Measurements from ENCODE around the gene NISCH. TPM values are rescaled to one million over a fixed set of nuclear protein-coding genes. Genes with fewer than 3 reads are reported as not detected.

Gene NISCH
- 48.1 and 53.4 TPM in 2 replicates for total RNA-seq

DNA sequence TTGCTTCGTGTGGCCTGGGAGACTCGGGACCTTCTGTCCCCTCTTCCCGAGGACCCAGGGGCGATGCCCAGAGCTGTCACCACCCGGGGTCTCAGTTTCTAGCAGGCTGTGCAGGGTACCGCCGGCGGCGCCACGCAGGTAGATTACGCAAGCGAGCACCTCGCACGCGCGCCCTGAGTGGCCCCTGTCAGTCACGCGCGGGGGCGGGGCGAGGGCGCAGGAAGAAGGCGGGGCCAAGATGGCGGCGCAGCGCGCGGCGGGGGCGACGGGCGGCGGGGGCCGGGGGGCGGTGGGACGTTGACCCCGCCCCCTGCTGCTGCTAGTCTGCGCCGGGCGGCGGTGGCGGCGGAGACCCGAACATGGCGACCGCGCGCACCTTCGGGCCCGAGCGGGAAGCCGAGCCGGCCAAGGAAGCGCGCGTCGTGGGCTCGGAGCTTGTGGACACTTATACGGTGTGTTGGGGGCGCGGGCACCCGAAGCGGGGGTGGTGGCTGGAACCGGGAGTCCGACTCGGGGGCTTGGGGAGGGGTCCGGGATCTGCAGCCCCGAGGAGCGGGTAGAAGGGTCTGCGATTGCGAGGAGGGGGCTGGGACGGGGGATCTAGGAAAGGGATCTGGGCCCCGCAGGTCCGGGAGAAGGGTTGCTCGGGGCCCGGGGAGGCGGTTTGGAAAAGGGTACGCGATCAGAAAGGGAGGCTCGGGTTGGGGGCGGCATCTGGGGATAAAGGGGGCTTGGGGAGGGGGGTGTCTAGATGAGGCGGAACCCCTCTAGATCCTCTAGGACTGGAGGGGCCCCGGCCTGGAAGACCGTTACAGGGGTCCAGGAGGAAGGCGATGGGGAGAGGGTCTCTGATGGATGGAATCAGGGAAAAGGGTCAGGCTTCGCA is at the start of gene NISCH:
NISCH (plus strand) TSS at position 322 of the 886 bp plus-strand sequence; CDS start at position 360, 38 bp downstream.

DNA sequence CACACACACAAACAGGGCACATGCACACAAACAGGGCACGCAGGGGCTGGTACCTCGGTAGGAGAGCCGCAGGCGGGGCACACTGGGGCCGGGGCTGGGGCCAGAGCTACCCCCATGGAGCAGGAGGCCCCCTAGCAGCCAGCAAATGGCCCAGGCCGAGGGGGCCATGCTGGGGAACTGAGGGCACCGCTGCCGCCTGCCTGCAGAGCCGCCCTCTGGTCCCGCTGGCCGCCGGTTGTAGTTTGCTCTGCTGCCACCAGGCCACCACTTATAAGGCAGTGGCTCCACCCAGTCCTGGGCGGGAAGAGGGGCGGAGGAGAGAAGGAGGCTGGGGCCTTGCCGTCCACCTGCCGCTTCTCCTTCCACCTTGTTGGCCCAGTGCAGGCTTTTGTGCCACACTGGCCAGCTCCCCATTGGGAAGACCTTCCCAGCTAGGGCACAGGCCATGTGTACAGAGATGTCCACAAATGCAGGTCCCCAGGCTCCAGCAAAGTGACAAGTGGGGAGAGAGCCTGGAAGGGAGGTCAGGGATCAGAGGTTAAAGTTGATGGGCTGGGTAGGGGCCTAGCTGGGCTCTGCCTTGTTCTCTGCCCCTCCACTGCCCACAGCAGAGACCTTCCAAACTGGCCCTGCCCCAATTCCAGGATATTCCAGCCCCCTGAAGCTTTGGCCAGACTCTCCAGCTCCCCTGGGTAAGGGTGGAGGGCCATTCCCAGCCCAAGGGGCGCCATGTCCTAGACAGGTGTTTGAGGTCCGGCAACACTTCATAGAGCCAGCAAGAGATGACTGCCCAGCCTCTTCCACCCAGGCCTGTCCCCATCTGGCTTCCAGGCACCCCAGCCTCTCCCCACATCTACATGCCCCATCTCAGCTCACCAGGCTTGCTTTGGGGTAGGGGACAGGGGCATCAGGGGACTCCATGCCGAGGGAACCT is 10.3 kb upstream of the NISCH start, which contains the start of gene SEMA3G:
SEMA3G (minus strand) TSS at position 244 of the 934 bp plus-strand sequence; CDS start at position 168, 76 bp downstream.

DNA sequence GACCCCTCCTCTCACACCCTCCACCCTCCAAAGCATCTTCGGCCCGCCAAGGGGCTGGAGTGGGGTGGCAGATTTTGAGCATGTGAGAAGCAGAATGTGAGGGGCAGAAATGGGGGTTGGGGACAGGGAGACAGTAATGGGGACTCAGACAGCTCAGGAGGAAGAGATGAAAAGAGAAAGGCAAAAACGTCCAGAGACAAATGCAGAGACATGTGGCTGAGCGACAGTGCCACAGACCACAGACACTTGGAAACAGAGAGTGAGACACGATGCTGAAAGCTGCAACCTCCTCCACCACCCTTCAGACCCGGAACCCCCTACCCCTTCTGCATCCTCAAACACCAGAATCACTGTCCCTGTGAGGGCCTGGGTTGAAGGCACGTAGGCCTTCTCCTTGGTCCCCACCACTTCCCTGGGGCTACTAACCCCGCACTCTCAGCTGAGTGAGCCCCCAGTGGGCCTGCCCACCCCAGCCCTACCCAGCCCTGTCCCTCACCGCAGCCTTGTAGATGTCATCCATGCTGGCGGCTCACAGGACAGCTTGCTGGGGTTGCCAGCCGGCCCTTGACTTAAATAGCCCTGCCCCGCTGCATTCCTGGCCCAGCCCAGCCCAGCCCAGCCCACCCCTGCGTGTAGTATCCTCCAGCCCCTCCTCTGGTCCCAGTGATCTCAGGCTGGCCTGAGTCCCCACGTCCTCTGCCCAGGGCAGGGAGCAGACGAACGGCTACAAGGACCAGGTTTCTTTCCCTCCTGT is 1.7 kb upstream of the NISCH start, which contains the start of gene TNNC1:
TNNC1 (minus strand) TSS at position 546 of the 754 bp plus-strand sequence; CDS start at position 520, 26 bp downstream.

DNA sequence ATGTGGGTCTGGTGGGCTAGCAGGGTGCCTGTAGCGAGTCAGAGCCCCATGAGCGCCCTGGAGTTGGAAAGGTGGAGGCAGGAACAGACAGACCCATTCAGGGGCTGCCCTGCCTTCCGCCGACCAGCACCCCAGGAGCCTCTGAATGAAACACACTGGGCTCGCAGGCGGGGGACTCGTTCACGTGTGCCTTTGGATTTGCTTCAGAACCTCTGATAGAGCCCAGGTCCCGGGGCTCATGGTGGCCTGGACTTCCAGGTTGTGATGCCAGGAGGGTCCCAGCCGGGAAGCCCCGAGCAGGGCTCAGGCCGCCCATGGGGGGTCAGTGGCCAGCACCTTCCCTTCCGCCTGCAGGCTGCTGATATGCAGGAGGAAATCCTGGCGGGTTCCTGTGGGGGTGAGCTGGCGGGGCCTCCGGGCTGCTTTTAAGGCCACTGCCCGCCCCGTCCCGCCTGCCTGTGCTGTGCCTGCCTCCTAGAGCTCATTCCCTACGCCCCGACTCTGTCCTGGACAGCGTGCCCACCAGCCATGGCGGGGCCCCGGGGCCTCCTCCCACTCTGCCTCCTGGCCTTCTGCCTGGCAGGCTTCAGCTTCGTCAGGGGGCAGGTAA is 39.6 kb downstream of the NISCH start, which contains the start of gene STAB1:
STAB1 (plus strand) TSS at position 453 of the 610 bp plus-strand sequence; CDS start at position 529, 76 bp downstream.

DNA sequence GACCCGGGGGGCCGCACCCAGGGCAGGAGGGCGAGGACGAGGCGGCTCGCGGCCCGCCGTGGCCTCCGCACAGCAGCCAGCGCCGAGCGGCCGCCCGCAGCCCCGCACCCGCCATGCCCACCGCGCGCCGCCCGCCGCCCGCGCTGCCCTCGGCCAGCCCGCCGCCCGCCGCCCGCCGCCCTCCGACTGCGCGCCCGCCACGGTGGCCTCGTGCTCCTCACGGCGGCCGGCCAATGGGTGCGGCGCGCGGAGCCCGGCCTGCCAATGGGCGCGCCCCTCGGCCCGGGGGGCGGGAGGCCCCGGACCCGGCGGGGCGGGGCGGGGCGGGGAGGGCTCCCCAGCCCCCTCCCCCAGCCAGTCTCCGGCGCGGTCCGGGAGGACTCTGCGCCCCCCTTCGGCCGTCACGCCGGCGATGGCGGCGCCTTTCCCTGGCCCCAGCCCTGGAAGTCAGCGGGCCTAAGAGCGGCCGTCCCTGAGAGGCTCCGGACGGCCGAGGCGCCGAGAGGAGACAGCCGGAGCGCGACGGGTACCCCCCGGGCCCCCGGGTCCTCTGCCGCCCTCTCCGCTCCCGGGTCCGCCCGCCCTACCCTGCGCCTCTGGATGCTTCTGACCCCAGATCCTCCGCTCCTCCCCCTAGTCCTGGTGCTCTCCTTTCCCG is 78.3 kb downstream of the NISCH start, which contains the start of gene NT5DC2:
NT5DC2 (minus strand) TSS at position 235 of the 658 bp plus-strand sequence; CDS start at position 115, 120 bp downstream.

DNA sequence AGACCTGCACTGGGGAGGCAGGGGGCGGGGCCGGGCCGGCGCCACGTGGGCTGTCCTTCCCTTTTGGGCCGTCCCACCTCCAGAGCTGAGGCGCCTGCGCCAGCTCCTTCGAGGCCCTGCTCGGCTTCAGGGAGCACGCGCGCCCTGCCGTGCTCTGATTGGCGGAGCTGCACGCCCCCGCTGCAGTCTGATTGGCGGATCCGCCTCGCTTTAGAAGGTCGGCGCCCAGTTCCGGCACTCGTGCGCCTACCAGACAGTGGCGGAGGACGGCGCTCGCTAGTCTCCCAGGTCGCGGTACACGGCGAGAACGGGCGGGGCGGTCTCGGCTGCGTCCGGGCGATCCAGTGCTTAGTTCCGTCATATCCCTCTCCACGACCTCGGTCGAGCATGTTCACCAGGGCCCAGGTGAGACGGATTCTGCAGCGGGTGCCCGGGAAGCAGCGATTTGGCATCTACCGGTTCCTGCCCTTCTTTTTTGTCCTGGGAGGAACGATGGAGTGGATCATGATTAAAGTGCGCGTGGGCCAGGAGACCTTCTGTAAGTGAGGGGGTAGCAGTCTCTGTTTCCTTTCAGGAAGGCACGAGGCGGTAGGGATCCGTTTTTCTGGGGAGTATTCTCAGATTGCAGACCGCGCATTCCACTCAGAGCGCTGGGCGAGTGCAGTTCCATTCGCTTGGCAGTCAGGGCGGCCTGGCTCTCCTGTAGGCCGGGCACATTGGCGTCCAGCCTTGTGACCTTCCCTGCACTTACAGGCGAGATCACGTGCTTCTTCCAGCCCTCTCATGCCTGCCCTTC is 81.2 kb downstream of the NISCH start, which contains the start of gene UQCC5:
UQCC5 (plus strand) TSS at position 237 of the 796 bp plus-strand sequence; CDS start at position 388, 151 bp downstream.

Other genes starting within 250 kb of the NISCH start
- gene TLR9, start 230.0 kb upstream of the NISCH start, total RNA-seq = not detected in 2 replicates
- 122 and 144 TPM in 2 replicates for gene TWF2, start 216.4 kb upstream of the NISCH start, total RNA-seq
- gene PPM1M, start 209.8 kb upstream of the NISCH start, total RNA-seq = 10.9 and 17.6 TPM in 2 replicates
- 43.0 and 57.3 TPM in 2 replicates for gene WDR82, start 177.0 kb upstream of the NISCH start, total RNA-seq
- gene GLYCTK, start 167.8 kb upstream of the NISCH start, total RNA-seq = 18.0 and 18.4 TPM in 2 replicates
- 2.5 and 6.6 TPM in 2 replicates for gene DNAH1, start 139.3 kb upstream of the NISCH start, total RNA-seq
- gene BAP1, start 45.6 kb upstream of the NISCH start, total RNA-seq = 50.7 and 59.8 TPM in 2 replicates
- 5.5 and 6.1 TPM in 2 replicates for gene PHF7, start 44.9 kb upstream of the NISCH start, total RNA-seq
- gene SEMA3G, start 10.5 kb upstream of the NISCH start, total RNA-seq = 0.20 TPM in 1 of 2 replicates, not detected in the other
- 0.37 TPM in 1 of 2 replicates, not detected in the other for gene TNNC1, start 1.6 kb upstream of the NISCH start, total RNA-seq
- 0.20 and 1.8 TPM in 2 replicates for gene STAB1, start 39.7 kb downstream of the NISCH start, total RNA-seq
- gene NT5DC2, start 78.3 kb downstream of the NISCH start, total RNA-seq = 44.5 and 52.8 TPM in 2 replicates
- gene UQCC5, start 81.0 kb downstream of the NISCH start, total RNA-seq = 5.9 and 7.4 TPM in 2 replicates
- 52.9 and 75.7 TPM in 2 replicates for gene PBRM1, start 230.3 kb downstream of the NISCH start, total RNA-seq
- 121 and 159 TPM in 2 replicates for gene GNL3, start 230.4 kb downstream of the NISCH start, total RNA-seq